HG02852 (cell line): ENCODE results near the gene MRNIP.
"Not testable (repeated sequence)": the region's sequence is repeated elsewhere in the genome, so short reads cannot be mapped to it uniquely, and the experiment has no call there.

ENCODE experiments used
- ATAC-seq: cut with Tn5 transposase; IDR thresholded peaks from one replicate; pipeline ENCODE4 v1.9.1; 2021; ENCODE audit warnings: mild to moderate bottlenecking, moderate library complexity; ENCODE audit not compliant: unreplicated experiment

MRNIP gene

DNA sequence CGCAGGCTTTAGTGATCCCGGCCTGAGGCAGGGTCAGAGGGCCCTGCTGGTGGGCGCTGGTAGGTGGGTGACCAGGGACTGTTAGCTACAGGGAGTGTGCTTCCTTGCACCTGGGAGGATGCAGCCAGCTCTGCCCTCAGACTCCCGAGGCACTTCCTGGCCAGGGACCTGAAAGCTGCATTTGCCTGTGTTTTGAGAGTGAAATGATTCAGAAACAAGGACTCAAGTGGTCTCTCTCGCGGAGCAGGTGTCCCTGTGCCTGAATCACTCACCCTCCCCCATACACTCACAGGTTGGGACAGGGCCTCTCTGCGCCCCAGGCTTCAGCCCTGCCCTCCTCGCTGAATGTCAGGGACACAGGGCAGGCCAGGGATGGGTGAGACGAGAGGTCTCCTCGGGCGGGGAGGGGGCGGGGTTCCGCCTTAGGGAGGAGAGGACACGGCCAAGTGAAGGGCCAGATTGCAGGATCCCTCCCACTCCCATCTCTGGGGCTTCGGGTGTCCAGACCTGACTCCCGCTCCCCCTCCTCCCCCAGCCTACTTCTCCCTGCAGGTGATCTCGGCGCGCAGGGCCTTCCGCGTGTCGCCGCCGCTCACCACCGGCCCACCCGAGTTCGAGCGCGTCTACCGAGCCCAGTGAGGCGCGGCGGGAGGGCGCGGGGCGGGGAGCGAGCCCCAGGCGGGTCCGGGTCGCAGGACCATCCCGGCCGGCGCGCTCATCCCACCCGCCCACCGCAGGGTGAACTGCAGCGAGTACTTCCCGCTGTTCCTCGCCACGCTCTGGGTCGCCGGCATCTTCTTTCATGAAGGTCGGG lies 63.4 kb downstream of the MRNIP start:
- ATAC-seq: peak; percentile 4

GRCh38 chr5:179794575-179794974 lies 64.0 kb downstream of the MRNIP start:
- ATAC-seq: no peak

DNA sequence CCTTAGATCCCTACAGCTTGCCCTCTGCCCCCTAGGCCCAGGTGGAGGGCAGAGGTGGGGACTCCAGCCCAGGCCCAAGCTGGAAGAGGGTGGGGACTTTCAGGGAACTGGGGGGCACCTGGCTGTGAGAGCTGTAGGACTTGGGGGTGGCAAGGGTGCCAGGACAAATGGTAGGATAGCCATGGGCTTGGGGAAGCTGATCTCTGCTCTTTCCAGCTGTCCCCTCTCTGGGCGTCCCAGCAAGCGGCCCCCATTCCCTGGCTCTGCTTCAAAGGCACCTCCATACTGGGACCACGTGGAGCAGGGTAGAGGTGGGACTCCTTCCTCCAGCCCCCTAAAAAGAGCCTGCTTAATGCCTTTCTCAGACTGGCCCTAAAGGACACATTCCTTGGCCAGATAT lies 64.4 kb downstream of the MRNIP start:
- ATAC-seq: no peak

- no peak for ATAC-seq
Observed at GRCh38 chr5:179793468-179794139, 65.0 kb downstream of the MRNIP start, which contains the start of gene LTC4S. LTC4S (plus strand) TSS chr5:179793986; CDS start chr5:179794081, 95 bp downstream.

GRCh38 chr5:179792612-179793467 lies 65.8 kb downstream of the MRNIP start:
- ATAC-seq: no peak

DNA sequence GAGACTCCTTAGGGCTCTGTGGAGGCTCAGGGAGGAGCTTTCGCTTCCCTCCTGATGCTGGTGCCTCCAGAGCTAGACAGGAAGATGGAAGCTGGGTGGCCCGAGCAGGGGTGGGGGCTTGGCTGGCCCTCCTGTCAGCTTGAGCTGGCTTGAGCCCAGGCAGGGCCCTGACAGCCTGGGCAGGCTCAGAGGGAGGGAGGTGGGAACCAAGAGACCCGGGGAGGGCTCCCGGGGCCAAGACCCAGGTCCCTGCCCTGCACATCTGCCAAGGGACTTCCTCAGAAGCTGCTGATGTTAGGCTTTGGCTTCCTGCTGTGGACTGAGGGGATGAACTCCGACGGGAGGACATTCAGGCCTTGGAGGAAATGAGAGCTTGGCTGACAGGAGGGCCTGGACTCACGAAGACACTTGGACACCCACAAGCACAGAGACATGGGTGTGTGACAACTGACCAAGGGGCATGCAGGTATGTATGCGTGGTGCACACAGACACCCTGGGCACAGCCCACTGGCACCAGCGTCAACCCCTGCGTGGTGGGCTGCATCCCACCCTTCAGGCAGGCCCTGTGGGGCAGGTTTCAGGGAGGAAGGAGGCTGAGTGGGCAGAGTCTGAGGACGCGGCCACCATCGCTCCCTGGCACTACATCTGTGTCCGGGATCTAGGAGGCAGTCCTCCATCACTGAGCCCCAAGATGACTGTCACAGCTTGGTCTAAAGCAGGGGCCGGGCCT lies 66.6 kb downstream of the MRNIP start:
- no peak for ATAC-seq

DNA sequence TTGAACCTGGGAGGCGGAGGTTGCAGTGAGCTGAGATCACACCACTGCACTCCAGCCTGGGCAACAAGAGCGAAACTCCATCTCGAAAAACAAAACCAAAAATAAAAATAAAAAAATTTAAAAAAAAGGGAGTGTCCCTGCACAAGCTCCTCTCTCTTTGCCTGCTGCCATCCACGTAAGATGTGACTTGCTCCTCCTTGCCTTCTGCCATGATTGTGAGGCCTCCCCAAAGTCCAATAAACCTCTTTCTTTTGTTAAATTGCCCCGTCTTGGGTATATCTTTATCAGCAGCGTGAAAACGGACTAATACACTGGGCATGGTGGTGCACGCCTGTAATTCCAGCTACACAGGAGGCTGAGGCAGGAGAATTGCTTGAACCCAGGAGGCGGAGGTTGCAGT lies 69.3 kb downstream of the MRNIP start:
- not testable (repeated sequence) for ATAC-seq

GRCh38 chr5:179788193-179788854 lies 70.3 kb downstream of the MRNIP start:
- no peak for ATAC-seq
